Measurements from ENCODE around the gene EFCAB6.

DNA sequence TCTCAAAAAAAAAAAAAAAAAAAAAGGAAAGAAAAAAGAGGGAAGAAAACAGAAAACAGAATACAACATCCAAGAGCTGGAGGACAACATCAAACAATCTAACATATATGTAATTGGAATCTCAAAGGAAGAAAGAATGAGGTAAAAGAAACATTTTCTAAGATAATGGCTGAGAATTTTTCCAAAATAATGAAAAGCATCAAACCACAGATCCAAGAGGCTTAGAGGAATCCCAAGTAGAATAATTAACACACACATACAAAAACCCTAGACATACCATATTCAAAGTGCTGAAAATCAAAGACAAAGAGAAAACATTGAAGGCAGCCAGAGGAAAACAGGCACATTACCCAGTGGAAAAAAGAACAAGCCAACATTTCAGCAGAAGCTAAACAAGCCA, 45.3 kb upstream of the EFCAB6 start:
- TF ChIP-seq, protein P1, sequence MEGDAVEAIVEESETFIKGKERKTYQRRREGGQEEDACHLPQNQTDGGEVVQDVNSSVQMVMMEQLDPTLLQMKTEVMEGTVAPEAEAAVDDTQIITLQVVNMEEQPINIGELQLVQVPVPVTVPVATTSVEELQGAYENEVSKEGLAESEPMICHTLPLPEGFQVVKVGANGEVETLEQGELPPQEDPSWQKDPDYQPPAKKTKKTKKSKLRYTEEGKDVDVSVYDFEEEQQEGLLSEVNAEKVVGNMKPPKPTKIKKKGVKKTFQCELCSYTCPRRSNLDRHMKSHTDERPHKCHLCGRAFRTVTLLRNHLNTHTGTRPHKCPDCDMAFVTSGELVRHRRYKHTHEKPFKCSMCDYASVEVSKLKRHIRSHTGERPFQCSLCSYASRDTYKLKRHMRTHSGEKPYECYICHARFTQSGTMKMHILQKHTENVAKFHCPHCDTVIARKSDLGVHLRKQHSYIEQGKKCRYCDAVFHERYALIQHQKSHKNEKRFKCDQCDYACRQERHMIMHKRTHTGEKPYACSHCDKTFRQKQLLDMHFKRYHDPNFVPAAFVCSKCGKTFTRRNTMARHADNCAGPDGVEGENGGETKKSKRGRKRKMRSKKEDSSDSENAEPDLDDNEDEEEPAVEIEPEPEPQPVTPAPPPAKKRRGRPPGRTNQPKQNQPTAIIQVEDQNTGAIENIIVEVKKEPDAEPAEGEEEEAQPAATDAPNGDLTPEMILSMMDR (IDR thresholded peaks at IDR 0.05), result no peak
- no peak for TF ChIP-seq POLR2A (IDR thresholded peaks at IDR 0.05)

Measured in Peyer's patch (tissue), 4 donors.